GM23338 (cell line): Measurements from ENCODE around the gene CTNNA3.

Experiments used
- CREB1 ChIP-seq: fragments of 250-450 bp; sonication (Bioruptor Pico); IDR thresholded peaks from 2 replicates; pipeline ENCODE4 v1.5.0; 2020; ENCODE audit warnings: low read depth, mild to moderate bottlenecking, moderate library complexity
- EZH2 ChIP-seq: fragments of 200-600 bp; sonication (generic); IDR thresholded peaks from one replicate; pipeline ENCODE4 v1.8.0; 2017; ENCODE audit warnings: antibody characterized with exemption, mild to moderate bottlenecking, low read depth; ENCODE audit not compliant: unreplicated experiment
- EZH2phosphoT487 ChIP-seq: fragments of 200-600 bp; sonication (generic); IDR thresholded peaks from one replicate; pipeline ENCODE4 v1.8.1; 2018; ENCODE audit warnings: antibody characterized with exemption; ENCODE audit not compliant: unreplicated experiment
- JUNB ChIP-seq: IDR thresholded peaks from one replicate; pipeline ENCODE4 v1.6.1; 2016; ENCODE audit warnings: antibody characterized with exemption; ENCODE audit not compliant: unreplicated experiment
- NANOG ChIP-seq: IDR thresholded peaks from 2 replicates; pipeline ENCODE4 v1.6.1; 2016; ENCODE audit warnings: antibody characterized with exemption, borderline replicate concordance
- POLR2AphosphoS5 ChIP-seq: IDR thresholded peaks from 2 replicates; pipeline ENCODE4 v1.6.1; 2016; ENCODE audit warnings: antibody characterized with exemption, low read depth
- STAT1 ChIP-seq: IDR thresholded peaks from one replicate; pipeline ENCODE4 v1.6.1; 2016; ENCODE audit warnings: antibody characterized with exemption; ENCODE audit not compliant: unreplicated experiment
- ZNF114 ChIP-seq: fragments of 250-450 bp; sonication (Bioruptor Pico); IDR thresholded peaks from 2 replicates; pipeline ENCODE4 v1.5.0; 2020; ENCODE audit warnings: mild to moderate bottlenecking, moderate library complexity
- ZNF331 ChIP-seq: fragments of 250-450 bp; sonication (Bioruptor Pico); IDR thresholded peaks from 2 replicates; pipeline ENCODE4 v1.5.0; 2020; ENCODE audit warnings: low read depth, mild to moderate bottlenecking, moderate library complexity
- TF ChIP-seq, protein P1 (sequence below), 2 experiments: fragments of 200-600 bp in 1 of 2; sonication (generic) in 1 of 2; conservative IDR thresholded peaks; 2 replicates each; pipeline versions ENCODE4 v1.5.1 to v1.6.1; 2016 to 2017; ENCODE audit warnings: antibody characterized with exemption in 2 of 2, low read depth in 2 of 2, mild to moderate bottlenecking in 2 of 2, moderate library complexity in 1 of 2
- TF ChIP-seq, protein P2 (sequence below): IDR thresholded peaks from one replicate; pipeline ENCODE4 v1.6.1; 2018; ENCODE audit warnings: antibody characterized with exemption; ENCODE audit not compliant: unreplicated experiment
- TF ChIP-seq, protein P3 (sequence below): IDR thresholded peaks from 2 replicates; pipeline ENCODE4 v1.6.1; 2016; ENCODE audit warnings: antibody characterized with exemption

DNA sequence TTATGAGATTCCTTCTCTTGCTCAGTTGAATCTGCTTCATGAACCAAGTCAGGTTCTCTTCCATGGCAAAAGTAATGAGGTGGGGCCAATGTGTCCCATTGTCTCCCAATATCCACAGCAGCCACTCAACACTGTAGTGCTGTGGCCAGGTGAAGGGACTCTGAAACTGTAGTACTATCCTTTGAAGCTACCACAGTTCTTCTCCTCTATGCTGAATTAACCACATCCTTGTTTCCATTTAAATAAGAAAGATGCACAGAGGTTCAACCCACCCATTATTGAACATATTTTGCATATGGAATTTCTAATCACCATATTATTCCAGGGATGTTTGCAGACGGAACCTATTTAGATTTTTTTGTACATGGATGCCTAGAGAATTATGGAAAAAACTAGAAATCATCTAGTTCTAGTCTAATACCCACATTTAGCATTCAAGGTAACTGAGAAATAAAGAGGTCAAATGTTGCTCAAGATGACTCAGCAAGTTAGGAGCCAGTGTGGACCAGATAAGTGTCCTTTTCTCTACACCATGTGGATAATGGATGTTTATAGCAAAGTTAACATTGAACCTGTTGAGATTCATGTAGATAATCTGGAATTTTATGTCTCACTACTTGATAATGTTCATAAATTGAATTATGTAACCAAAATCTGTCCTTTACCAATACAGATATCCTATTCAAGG, 705.7 kb downstream of the CTNNA3 start:
- TF ChIP-seq, protein P1, sequence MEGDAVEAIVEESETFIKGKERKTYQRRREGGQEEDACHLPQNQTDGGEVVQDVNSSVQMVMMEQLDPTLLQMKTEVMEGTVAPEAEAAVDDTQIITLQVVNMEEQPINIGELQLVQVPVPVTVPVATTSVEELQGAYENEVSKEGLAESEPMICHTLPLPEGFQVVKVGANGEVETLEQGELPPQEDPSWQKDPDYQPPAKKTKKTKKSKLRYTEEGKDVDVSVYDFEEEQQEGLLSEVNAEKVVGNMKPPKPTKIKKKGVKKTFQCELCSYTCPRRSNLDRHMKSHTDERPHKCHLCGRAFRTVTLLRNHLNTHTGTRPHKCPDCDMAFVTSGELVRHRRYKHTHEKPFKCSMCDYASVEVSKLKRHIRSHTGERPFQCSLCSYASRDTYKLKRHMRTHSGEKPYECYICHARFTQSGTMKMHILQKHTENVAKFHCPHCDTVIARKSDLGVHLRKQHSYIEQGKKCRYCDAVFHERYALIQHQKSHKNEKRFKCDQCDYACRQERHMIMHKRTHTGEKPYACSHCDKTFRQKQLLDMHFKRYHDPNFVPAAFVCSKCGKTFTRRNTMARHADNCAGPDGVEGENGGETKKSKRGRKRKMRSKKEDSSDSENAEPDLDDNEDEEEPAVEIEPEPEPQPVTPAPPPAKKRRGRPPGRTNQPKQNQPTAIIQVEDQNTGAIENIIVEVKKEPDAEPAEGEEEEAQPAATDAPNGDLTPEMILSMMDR (conservative IDR thresholded peaks at IDR 0.05; ENCODE audit: low read depth in 2 of 2) = no peak
- TF ChIP-seq EZH2 (no peak), CREB1 (CRISPR knock-in tag) (no peak), POLR2AphosphoS5 (no peak), EZH2phosphoT487 (no peak), ZNF331 (CRISPR knock-in tag) (no peak), NANOG (no peak), STAT1 (no peak), JUNB (no peak), ZNF114 (no peak)
- TF ChIP-seq, protein P2, sequence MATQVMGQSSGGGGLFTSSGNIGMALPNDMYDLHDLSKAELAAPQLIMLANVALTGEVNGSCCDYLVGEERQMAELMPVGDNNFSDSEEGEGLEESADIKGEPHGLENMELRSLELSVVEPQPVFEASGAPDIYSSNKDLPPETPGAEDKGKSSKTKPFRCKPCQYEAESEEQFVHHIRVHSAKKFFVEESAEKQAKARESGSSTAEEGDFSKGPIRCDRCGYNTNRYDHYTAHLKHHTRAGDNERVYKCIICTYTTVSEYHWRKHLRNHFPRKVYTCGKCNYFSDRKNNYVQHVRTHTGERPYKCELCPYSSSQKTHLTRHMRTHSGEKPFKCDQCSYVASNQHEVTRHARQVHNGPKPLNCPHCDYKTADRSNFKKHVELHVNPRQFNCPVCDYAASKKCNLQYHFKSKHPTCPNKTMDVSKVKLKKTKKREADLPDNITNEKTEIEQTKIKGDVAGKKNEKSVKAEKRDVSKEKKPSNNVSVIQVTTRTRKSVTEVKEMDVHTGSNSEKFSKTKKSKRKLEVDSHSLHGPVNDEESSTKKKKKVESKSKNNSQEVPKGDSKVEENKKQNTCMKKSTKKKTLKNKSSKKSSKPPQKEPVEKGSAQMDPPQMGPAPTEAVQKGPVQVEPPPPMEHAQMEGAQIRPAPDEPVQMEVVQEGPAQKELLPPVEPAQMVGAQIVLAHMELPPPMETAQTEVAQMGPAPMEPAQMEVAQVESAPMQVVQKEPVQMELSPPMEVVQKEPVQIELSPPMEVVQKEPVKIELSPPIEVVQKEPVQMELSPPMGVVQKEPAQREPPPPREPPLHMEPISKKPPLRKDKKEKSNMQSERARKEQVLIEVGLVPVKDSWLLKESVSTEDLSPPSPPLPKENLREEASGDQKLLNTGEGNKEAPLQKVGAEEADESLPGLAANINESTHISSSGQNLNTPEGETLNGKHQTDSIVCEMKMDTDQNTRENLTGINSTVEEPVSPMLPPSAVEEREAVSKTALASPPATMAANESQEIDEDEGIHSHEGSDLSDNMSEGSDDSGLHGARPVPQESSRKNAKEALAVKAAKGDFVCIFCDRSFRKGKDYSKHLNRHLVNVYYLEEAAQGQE = no peak
- TF ChIP-seq, protein P3, sequence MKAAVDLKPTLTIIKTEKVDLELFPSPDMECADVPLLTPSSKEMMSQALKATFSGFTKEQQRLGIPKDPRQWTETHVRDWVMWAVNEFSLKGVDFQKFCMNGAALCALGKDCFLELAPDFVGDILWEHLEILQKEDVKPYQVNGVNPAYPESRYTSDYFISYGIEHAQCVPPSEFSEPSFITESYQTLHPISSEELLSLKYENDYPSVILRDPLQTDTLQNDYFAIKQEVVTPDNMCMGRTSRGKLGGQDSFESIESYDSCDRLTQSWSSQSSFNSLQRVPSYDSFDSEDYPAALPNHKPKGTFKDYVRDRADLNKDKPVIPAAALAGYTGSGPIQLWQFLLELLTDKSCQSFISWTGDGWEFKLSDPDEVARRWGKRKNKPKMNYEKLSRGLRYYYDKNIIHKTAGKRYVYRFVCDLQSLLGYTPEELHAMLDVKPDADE = no peak
